AML-193 (cell line): Measurements from ENCODE around the gene ADD1.
"Not testable (repeated sequence)": the region's sequence is repeated elsewhere in the genome, so short reads cannot be mapped to it uniquely, and the experiment has no call there.

ENCODE experiments used
- DNase-seq, 2 experiments: peaks; one replicate each; lab custom pipeline; 2025; lab: John Stamatoyannopoulos, UW

Gene ADD1

GRCh38 chr4:2934077-2934812 is 90.6 kb downstream of the ADD1 start:
- peak; percentile 73 to 82 for DNase-seq

- peak; percentile 78 to 80 for DNase-seq
Measured at GRCh38 chr4:2934813-2935761, 91.4 kb downstream of the ADD1 start.

- DNase-seq, result no peak
Measured at GRCh38 chr4:2935762-2936743, 92.4 kb downstream of the ADD1 start.

GRCh38 chr4:2936773-2937145 is 93.1 kb downstream of the ADD1 start:
- DNase-seq, result no peak

- DNase-seq, result no peak
Measured at GRCh38 chr4:2937146-2937857, 93.7 kb downstream of the ADD1 start.

GRCh38 chr4:2937986-2938385 is 94.3 kb downstream of the ADD1 start:
- DNase-seq, result no peak

GRCh38 chr4:2938411-2938810 is 94.8 kb downstream of the ADD1 start:
- DNase-seq, result not testable (repeated sequence)

- DNase-seq, result no peak
Measured at GRCh38 chr4:2938906-2939305, 95.3 kb downstream of the ADD1 start.

- DNase-seq, result no peak
Measured at GRCh38 chr4:2939383-2940243, 96.0 kb downstream of the ADD1 start.

GRCh38 chr4:2940267-2941137 is 96.9 kb downstream of the ADD1 start:
- DNase-seq, result no peak

- DNase-seq, result no peak
Measured at GRCh38 chr4:2941138-2942036, 97.7 kb downstream of the ADD1 start.

GRCh38 chr4:2942037-2942531 is 98.4 kb downstream of the ADD1 start:
- DNase-seq, result no peak

GRCh38 chr4:2942532-2943363 is 99.1 kb downstream of the ADD1 start:
- DNase-seq, result no peak

GRCh38 chr4:2943364-2944090 is 99.9 kb downstream of the ADD1 start:
- DNase-seq, result no peak

GRCh38 chr4:2944091-2944482 is 100.4 kb downstream of the ADD1 start:
- DNase-seq, result no peak
